HG03159 (cell line): Measurements from ENCODE around the gene CD248.
"Not testable (repeated sequence)": the region's sequence is repeated elsewhere in the genome, so short reads cannot be mapped to it uniquely, and the experiment has no call there.

Experiments
- ATAC-seq: cut with Tn5 transposase; IDR thresholded peaks from one replicate; pipeline ENCODE4 v1.9.1; 2021; ENCODE audit warnings: mild to moderate bottlenecking, moderate library complexity; ENCODE audit not compliant: unreplicated experiment

The CD248 gene

GRCh38 chr11:66328302-66329144, 11.7 kb upstream of the CD248 start:
- ATAC-seq = peak; percentile 61

GRCh38 chr11:66328031-66328301, 11.1 kb upstream of the CD248 start:
- no peak for ATAC-seq

GRCh38 chr11:66327171-66328030, 10.6 kb upstream of the CD248 start:
- ATAC-seq = no peak

GRCh38 chr11:66326261-66327111, 9.6 kb upstream of the CD248 start:
- ATAC-seq = no peak

GRCh38 chr11:66325263-66325671, 8.4 kb upstream of the CD248 start:
- ATAC-seq = no peak

- no peak for ATAC-seq
Observed at GRCh38 chr11:66324664-66325063, 7.8 kb upstream of the CD248 start.

GRCh38 chr11:66323684-66324083, 6.8 kb upstream of the CD248 start:
- ATAC-seq = no peak

- no peak for ATAC-seq
Observed at GRCh38 chr11:66322732-66323427, 6.0 kb upstream of the CD248 start.

- no peak for ATAC-seq
Observed at GRCh38 chr11:66321606-66322005, 4.8 kb upstream of the CD248 start.

- ATAC-seq = not testable (repeated sequence)
Observed at GRCh38 chr11:66320748-66321147, 3.9 kb upstream of the CD248 start.

GRCh38 chr11:66320289-66320688, 3.4 kb upstream of the CD248 start:
- ATAC-seq = not testable (repeated sequence)

- no peak for ATAC-seq
Observed at GRCh38 chr11:66318600-66318970, 1.7 kb upstream of the CD248 start.

GRCh38 chr11:66317723-66318599, 1.1 kb upstream of the CD248 start:
- no peak for ATAC-seq

GRCh38 chr11:66317322-66317722, 478 bp upstream of the CD248 start:
- ATAC-seq = no peak

- no peak for ATAC-seq
Observed at GRCh38 chr11:66315921-66316811, 678 bp downstream of the CD248 start.

- ATAC-seq = no peak
Observed at GRCh38 chr11:66315498-66315885, 1.4 kb downstream of the CD248 start.

- ATAC-seq = no peak
Observed at GRCh38 chr11:66314561-66315497, 2.0 kb downstream of the CD248 start.

- no peak for ATAC-seq
Observed at GRCh38 chr11:66314186-66314501, 2.7 kb downstream of the CD248 start.
